ENCODE measurements around the gene ACTL10. TPM values are rescaled to one million over a fixed set of nuclear protein-coding genes. Genes with fewer than 3 reads are reported as not detected.

Gene ACTL10
- total and polyA plus RNA-seq, 2 donors (not counting 1 experiment from before 2014, with no cell fraction given) = 1.2 to 6.3 TPM

DNA sequence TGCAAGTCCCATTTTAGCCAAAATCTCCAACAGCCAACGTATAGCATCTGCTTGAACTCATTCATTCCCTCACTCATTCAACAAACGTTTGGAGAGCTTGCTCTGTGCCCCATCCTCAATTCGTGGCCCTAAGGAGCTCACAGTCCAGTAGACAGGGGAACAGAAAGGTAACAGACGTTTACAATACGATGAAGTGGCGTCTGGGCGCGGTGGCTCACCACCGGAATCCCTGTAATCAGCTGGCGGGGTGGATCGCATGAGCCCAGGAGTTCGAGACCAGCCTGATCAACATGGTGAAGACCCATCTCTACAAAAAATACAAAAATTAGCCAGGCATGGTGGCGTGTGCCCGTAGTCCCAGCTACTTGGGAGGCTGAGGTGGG, 20.2 kb downstream of the ACTL10 start:
- POLR2A ChIA-PET = interaction anchor here (1.5 kb wide), 1 partner anchor 45 kb away, joined by 3 read pairs; the partner anchor contains the start of gene ZNF341
- Histone ChIP-seq H3K36me3 (replicated peaks in 1 of 2; ENCODE audit: control extremely low read depth in 1 of 2, control insufficient read depth in 1 of 2, extremely low read depth in 1 of 2, insufficient read depth in 2 of 2, low read length in 1 of 2) (no peaks in the 10 kb centered on the region), H3K4me1 (ENCODE audit: control insufficient read depth in 2 of 2, insufficient read depth in 2 of 2, low read length in 2 of 2) (peaks cover 16 to 22% of the 10 kb centered on the region in 2 donors), H2AFZ (ENCODE audit: insufficient read depth, low read depth, low read length, poor library complexity, severe bottlenecking) (peak overlapping the region; percentile 76), H3K79me2 (ENCODE audit: control insufficient read depth, insufficient read depth, low read length) (no peaks in the 10 kb centered on the region), H3K27ac (ENCODE audit: low read length in 2 of 2) (peak overlapping the region in 1 of 2 donors; percentile 5), H3K9ac (ENCODE audit: low read length) (peak overlapping the region; percentile 38), H3K9me3 (ENCODE audit: control extremely low read depth in 1 of 3, control insufficient read depth in 2 of 3, insufficient read depth in 1 of 3, low read length in 2 of 3) (no peaks in the 10 kb centered on the region), H3K27me3 (replicated peaks in 1 of 4; ENCODE audit: control extremely low read depth in 1 of 4, control insufficient read depth in 3 of 4, insufficient read depth in 4 of 4, low read length in 3 of 4) (no peaks in the 10 kb centered on the region), H4K20me1 (ENCODE audit: control insufficient read depth, insufficient read depth, low read length, poor library complexity, severe bottlenecking) (no peaks in the 10 kb centered on the region), H3K4me2 (replicated peaks; ENCODE audit: low read depth, low read length, poor library complexity, severe bottlenecking) (peak overlapping the region; percentile 96), H3K4me3 (ENCODE audit: control extremely low read depth in 1 of 5, extremely low read depth in 1 of 5, insufficient read depth in 1 of 5, low read depth in 2 of 5, low read length in 4 of 5) (peak overlapping the region; percentile 10 to 56 (median 47))
- peak overlapping the region; percentile 89 for H3K27ac Mint-ChIP-seq
- peaks cover 23% of the 10 kb centered on the region for H3K4me1 Mint-ChIP-seq
- no peaks in the 10 kb centered on the region for H3K9me3 Mint-ChIP-seq (ENCODE audit: insufficient read depth)
- TF ChIP-seq, protein P1, sequence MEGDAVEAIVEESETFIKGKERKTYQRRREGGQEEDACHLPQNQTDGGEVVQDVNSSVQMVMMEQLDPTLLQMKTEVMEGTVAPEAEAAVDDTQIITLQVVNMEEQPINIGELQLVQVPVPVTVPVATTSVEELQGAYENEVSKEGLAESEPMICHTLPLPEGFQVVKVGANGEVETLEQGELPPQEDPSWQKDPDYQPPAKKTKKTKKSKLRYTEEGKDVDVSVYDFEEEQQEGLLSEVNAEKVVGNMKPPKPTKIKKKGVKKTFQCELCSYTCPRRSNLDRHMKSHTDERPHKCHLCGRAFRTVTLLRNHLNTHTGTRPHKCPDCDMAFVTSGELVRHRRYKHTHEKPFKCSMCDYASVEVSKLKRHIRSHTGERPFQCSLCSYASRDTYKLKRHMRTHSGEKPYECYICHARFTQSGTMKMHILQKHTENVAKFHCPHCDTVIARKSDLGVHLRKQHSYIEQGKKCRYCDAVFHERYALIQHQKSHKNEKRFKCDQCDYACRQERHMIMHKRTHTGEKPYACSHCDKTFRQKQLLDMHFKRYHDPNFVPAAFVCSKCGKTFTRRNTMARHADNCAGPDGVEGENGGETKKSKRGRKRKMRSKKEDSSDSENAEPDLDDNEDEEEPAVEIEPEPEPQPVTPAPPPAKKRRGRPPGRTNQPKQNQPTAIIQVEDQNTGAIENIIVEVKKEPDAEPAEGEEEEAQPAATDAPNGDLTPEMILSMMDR (IDR thresholded peaks at IDR 0.05) = no peak
- TF ChIP-seq EZH2 (IDR thresholded peaks at IDR 0.05; ENCODE audit: borderline replicate concordance, insufficient read depth, low read depth, low read length, poor library complexity, severe bottlenecking) = no peak
- H3K27me3 Mint-ChIP-seq = no peaks in the 10 kb centered on the region
- ATAC-seq (ENCODE audit: low read depth) (no peak), DNase-seq (no peak)
- intact Hi-C loops (cut with micrococcal nuclease) = loop anchor here (1.0 kb wide), 6 partner anchors 13 to 278 kb away; partner anchors contain the start of genes ACTL10, CHMP4B, NECAB3 and PXMP4
- CTCF ChIA-PET = interaction anchor here (0.5 to 1.8 kb wide), 4 partner anchors 19 to 1009 kb away, joined by 3 to 5 read pairs (median 4); partner anchors contain the start of genes C20orf144 and PXMP4
- H3K4me3 Mint-ChIP-seq = peak overlapping the region; percentile 92
- WGBS (ENCODE audit: insufficient coverage) = 83% methylated on average over 11 of the region's 14 CpGs

GRCh38 chr20:33687370-33687915, 20.7 kb downstream of the ACTL10 start:
- H3K9ac ChIP-seq (ENCODE audit: low read length) = no peak overlapping the region
- Mint-ChIP-seq H3K4me3 (peak overlapping the region; percentile 23), H3K27me3 (no peaks in the 10 kb centered on the region), H3K9me3 (ENCODE audit: insufficient read depth) (no peaks in the 10 kb centered on the region), H3K4me1 (peaks cover 22% of the 10 kb centered on the region), H3K27ac (no peak overlapping the region)
- H3K4me3 ChIP-seq (ENCODE audit: control extremely low read depth in 1 of 5, extremely low read depth in 1 of 5, insufficient read depth in 1 of 5, low read depth in 2 of 5, low read length in 4 of 5) = no peak overlapping the region
- TF ChIP-seq, protein P1 (IDR thresholded peaks at IDR 0.05) = no peak
- no peak for TF ChIP-seq EZH2 (IDR thresholded peaks at IDR 0.05; ENCODE audit: borderline replicate concordance, insufficient read depth, low read depth, low read length, poor library complexity, severe bottlenecking)
- no peaks in the 10 kb centered on the region for H3K27me3 ChIP-seq (replicated peaks in 1 of 4; ENCODE audit: control extremely low read depth in 1 of 4, control insufficient read depth in 3 of 4, insufficient read depth in 4 of 4, low read length in 3 of 4)
- H3K4me2 ChIP-seq (replicated peaks; ENCODE audit: low read depth, low read length, poor library complexity, severe bottlenecking) = no peak overlapping the region
- WGBS (ENCODE audit: insufficient coverage) = 86% methylated on average over 8 of the region's 8 CpGs
- no peaks in the 10 kb centered on the region for H3K79me2 ChIP-seq (ENCODE audit: control insufficient read depth, insufficient read depth, low read length)
- H3K9me3 ChIP-seq (ENCODE audit: control extremely low read depth in 1 of 3, control insufficient read depth in 2 of 3, insufficient read depth in 1 of 3, low read length in 2 of 3) = no peaks in the 10 kb centered on the region
- ATAC-seq (ENCODE audit: low read depth) (no peak), DNase-seq (peak; percentile 12)
- ChIA-PET POLR2A (interaction anchor here (1.5 kb wide), 1 partner anchor 44 kb away, joined by 3 read pairs; the partner anchor contains the start of gene ZNF341), CTCF (interaction anchor here (1.4 to 1.8 kb wide), 3 partner anchors 19 to 32 kb away, joined by 3 to 5 read pairs (median 4); partner anchors contain the start of genes C20orf144 and PXMP4)
- no peaks in the 10 kb centered on the region for H3K36me3 ChIP-seq (replicated peaks in 1 of 2; ENCODE audit: control extremely low read depth in 1 of 2, control insufficient read depth in 1 of 2, extremely low read depth in 1 of 2, insufficient read depth in 2 of 2, low read length in 1 of 2)
- H3K27ac ChIP-seq (ENCODE audit: low read length in 2 of 2) = no peak overlapping the region
- intact Hi-C loops (cut with micrococcal nuclease) = no loop called here
- no peaks in the 10 kb centered on the region for H4K20me1 ChIP-seq (ENCODE audit: control insufficient read depth, insufficient read depth, low read length, poor library complexity, severe bottlenecking)
- peaks cover 16 to 22% of the 10 kb centered on the region in 2 donors for H3K4me1 ChIP-seq (ENCODE audit: control insufficient read depth in 2 of 2, insufficient read depth in 2 of 2, low read length in 2 of 2)
- no peak overlapping the region for H2AFZ ChIP-seq (ENCODE audit: insufficient read depth, low read depth, low read length, poor library complexity, severe bottlenecking)
